HG03378 (cell line): Measurements from ENCODE around the gene G3BP1.
A peak's percentile ranks its signal among the peaks of the same experiment; 100 is the strongest.
"Not testable (repeated sequence)": the region's sequence is repeated elsewhere in the genome, so short reads cannot be mapped to it uniquely, and the experiment has no call there.

Source experiments
- ATAC-seq: cut with Tn5 transposase; IDR thresholded peaks from one replicate; pipeline ENCODE4 v1.9.1; 2021; ENCODE audit warnings: mild to moderate bottlenecking, moderate library complexity; ENCODE audit not compliant: unreplicated experiment

G3BP1 gene

GRCh38 chr5:151771259-151772028 lies at the start of gene G3BP1:
G3BP1 (plus strand) TSS chr5:151771954; CDS start chr5:151786621, 14,667 bp downstream.
- ATAC-seq = peak; percentile 92

- ATAC-seq = no peak
Observed at GRCh38 chr5:151722546-151722945, 49.2 kb upstream of the G3BP1 start.

GRCh38 chr5:151724360-151724759 lies 47.4 kb upstream of the G3BP1 start:
- no peak for ATAC-seq

GRCh38 chr5:151729597-151729996 lies 42.2 kb upstream of the G3BP1 start:
- ATAC-seq = not testable (repeated sequence)

GRCh38 chr5:151730381-151730780 lies 41.4 kb upstream of the G3BP1 start:
- no peak for ATAC-seq

- ATAC-seq = no peak
Observed at GRCh38 chr5:151733358-151734063, 38.2 kb upstream of the G3BP1 start.

- ATAC-seq = no peak
Observed at GRCh38 chr5:151734064-151734408, 37.7 kb upstream of the G3BP1 start.

- no peak for ATAC-seq
Observed at GRCh38 chr5:151735646-151736045, 36.1 kb upstream of the G3BP1 start.

GRCh38 chr5:151737431-151737830 lies 34.3 kb upstream of the G3BP1 start:
- no peak for ATAC-seq

GRCh38 chr5:151738125-151738848 lies 33.5 kb upstream of the G3BP1 start:
- no peak for ATAC-seq

- no peak for ATAC-seq
Observed at GRCh38 chr5:151739395-151739794, 32.4 kb upstream of the G3BP1 start.

GRCh38 chr5:151739939-151740335 lies 31.8 kb upstream of the G3BP1 start:
- ATAC-seq = no peak

- ATAC-seq = peak; percentile 57
Observed at GRCh38 chr5:151740336-151740942, 31.3 kb upstream of the G3BP1 start.

GRCh38 chr5:151740958-151741373 lies 30.8 kb upstream of the G3BP1 start:
- peak; percentile 12 for ATAC-seq

- ATAC-seq = no peak
Observed at GRCh38 chr5:151741678-151742423, 29.9 kb upstream of the G3BP1 start.

- no peak for ATAC-seq
Observed at GRCh38 chr5:151742870-151743294, 28.9 kb upstream of the G3BP1 start.

GRCh38 chr5:151743530-151743929 lies 28.2 kb upstream of the G3BP1 start:
- no peak for ATAC-seq

GRCh38 chr5:151745071-151745705 lies 26.6 kb upstream of the G3BP1 start:
- peak; percentile 67 for ATAC-seq

GRCh38 chr5:151750121-151750520 lies 21.6 kb upstream of the G3BP1 start:
- ATAC-seq = no peak

- ATAC-seq = no peak
Observed at GRCh38 chr5:151751091-151751490, 20.7 kb upstream of the G3BP1 start.
